ENCODE results near the gene ZC2HC1C. TPM values are rescaled to one million over a fixed set of nuclear protein-coding genes. Genes with fewer than 3 reads are reported as not detected.
"Not testable (repeated sequence)": the region's sequence is repeated elsewhere in the genome, so short reads cannot be mapped to it uniquely, and the experiment has no call there.

Gene ZC2HC1C
- total and polyA plus RNA-seq, 4 donors: 2.7 to 7.6 (median 6.2) TPM

DNA sequence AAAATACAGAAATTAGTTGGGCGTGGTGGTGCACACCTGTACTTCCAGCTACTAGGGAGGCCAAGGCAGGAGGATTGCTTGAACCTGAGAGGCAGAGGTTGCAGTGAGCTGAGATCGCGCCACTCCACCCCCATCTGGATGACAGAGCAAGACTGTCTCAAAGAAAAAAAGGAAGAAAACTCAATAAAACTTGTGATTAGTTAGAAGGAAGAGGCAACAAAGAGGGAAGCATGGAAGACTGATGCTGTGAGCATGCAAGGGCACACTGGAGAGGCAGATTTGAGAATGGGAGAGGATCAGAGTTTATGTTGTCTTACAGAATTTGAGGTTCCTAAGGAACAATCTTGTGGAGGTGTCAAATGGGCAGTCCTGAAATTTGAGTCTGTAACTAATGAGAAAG is 2.8 kb upstream of the ZC2HC1C start:
- no peaks in the 10 kb centered on the region for H3K36me3 ChIP-seq (ENCODE audit: control insufficient read depth in 4 of 4, insufficient read depth in 4 of 4, low read length in 4 of 4)
- DNase-seq (no peak), ATAC-seq (ENCODE audit: insufficient read depth, low FRiP score) (no peak)
- TF ChIP-seq, protein P1, sequence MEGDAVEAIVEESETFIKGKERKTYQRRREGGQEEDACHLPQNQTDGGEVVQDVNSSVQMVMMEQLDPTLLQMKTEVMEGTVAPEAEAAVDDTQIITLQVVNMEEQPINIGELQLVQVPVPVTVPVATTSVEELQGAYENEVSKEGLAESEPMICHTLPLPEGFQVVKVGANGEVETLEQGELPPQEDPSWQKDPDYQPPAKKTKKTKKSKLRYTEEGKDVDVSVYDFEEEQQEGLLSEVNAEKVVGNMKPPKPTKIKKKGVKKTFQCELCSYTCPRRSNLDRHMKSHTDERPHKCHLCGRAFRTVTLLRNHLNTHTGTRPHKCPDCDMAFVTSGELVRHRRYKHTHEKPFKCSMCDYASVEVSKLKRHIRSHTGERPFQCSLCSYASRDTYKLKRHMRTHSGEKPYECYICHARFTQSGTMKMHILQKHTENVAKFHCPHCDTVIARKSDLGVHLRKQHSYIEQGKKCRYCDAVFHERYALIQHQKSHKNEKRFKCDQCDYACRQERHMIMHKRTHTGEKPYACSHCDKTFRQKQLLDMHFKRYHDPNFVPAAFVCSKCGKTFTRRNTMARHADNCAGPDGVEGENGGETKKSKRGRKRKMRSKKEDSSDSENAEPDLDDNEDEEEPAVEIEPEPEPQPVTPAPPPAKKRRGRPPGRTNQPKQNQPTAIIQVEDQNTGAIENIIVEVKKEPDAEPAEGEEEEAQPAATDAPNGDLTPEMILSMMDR (IDR thresholded peaks at IDR 0.05; ENCODE audit: control extremely low read depth, extremely low read depth): no peak
- H3K9ac ChIP-seq (ENCODE audit: insufficient read depth in 1 of 2, low read length in 2 of 2): no peak overlapping the region
- WGBS, 2 donors: 93% methylated on average over 3 of the region's 3 CpGs
- H3K27ac ChIP-seq (ENCODE audit: low read depth in 1 of 2, low read length in 1 of 2): no peak overlapping the region
- H3K4me1 ChIP-seq (ENCODE audit: control insufficient read depth in 5 of 5, insufficient read depth in 5 of 5, low read length in 5 of 5): peaks cover 0 to 26% (median 8%) of the 10 kb centered on the region in 5 donors
- H3K4me3 ChIP-seq: no peak overlapping the region
- H3K9me3 ChIP-seq (ENCODE audit: control insufficient read depth in 4 of 4, insufficient read depth in 3 of 4, low read length in 3 of 4): no peaks in the 10 kb centered on the region
- H3K27me3 ChIP-seq (ENCODE audit: control insufficient read depth in 3 of 3, insufficient read depth in 3 of 3, low read length in 2 of 3): no peaks in the 10 kb centered on the region

GRCh38 chr14:75067212-75067611 is 2.2 kb upstream of the ZC2HC1C start:
- Histone ChIP-seq H3K27ac (ENCODE audit: low read depth in 1 of 2, low read length in 1 of 2) (no peak overlapping the region), H3K36me3 (ENCODE audit: control insufficient read depth in 4 of 4, insufficient read depth in 4 of 4, low read length in 4 of 4) (no peaks in the 10 kb centered on the region), H3K4me3 (no peak overlapping the region), H3K4me1 (ENCODE audit: control insufficient read depth in 5 of 5, insufficient read depth in 5 of 5, low read length in 5 of 5) (peaks cover 0 to 26% (median 8%) of the 10 kb centered on the region in 5 donors), H3K9ac (ENCODE audit: insufficient read depth in 1 of 2, low read length in 2 of 2) (no peak overlapping the region), H3K27me3 (ENCODE audit: control insufficient read depth in 3 of 3, insufficient read depth in 3 of 3, low read length in 2 of 3) (no peaks in the 10 kb centered on the region), H3K9me3 (ENCODE audit: control insufficient read depth in 4 of 4, insufficient read depth in 3 of 4, low read length in 3 of 4) (no peaks in the 10 kb centered on the region)
- DNase-seq: no peak
- 93 to 96% methylated on average over 1 of the region's 1 CpG for WGBS, 2 donors
- no peak for ATAC-seq (ENCODE audit: insufficient read depth, low FRiP score)
- TF ChIP-seq, protein P1 (IDR thresholded peaks at IDR 0.05; ENCODE audit: control extremely low read depth, extremely low read depth): no peak

- H3K27me3 ChIP-seq (ENCODE audit: control insufficient read depth in 3 of 3, insufficient read depth in 3 of 3, low read length in 2 of 3); H3K4me3 ChIP-seq; H3K36me3 ChIP-seq (ENCODE audit: control insufficient read depth in 4 of 4, insufficient read depth in 4 of 4, low read length in 4 of 4); H3K9ac ChIP-seq (ENCODE audit: insufficient read depth in 1 of 2, low read length in 2 of 2); H3K9me3 ChIP-seq (ENCODE audit: control insufficient read depth in 4 of 4, insufficient read depth in 3 of 4, low read length in 3 of 4); ATAC-seq (ENCODE audit: insufficient read depth, low FRiP score); DNase-seq: not testable (repeated sequence)
- Histone ChIP-seq H3K4me1 (ENCODE audit: control insufficient read depth in 5 of 5, insufficient read depth in 5 of 5, low read length in 5 of 5) (peaks cover 0 to 26% (median 8%) of the 10 kb centered on the region in 5 donors), H3K27ac (ENCODE audit: low read depth in 1 of 2, low read length in 1 of 2) (peak overlapping the region in 1 of 2 donors; percentile 93)
- 90 to 93% methylated on average over 4 of the region's 4 CpGs for WGBS, 2 donors
Observed at GRCh38 chr14:75067765-75068164, 1.7 kb upstream of the ZC2HC1C start.

DNA sequence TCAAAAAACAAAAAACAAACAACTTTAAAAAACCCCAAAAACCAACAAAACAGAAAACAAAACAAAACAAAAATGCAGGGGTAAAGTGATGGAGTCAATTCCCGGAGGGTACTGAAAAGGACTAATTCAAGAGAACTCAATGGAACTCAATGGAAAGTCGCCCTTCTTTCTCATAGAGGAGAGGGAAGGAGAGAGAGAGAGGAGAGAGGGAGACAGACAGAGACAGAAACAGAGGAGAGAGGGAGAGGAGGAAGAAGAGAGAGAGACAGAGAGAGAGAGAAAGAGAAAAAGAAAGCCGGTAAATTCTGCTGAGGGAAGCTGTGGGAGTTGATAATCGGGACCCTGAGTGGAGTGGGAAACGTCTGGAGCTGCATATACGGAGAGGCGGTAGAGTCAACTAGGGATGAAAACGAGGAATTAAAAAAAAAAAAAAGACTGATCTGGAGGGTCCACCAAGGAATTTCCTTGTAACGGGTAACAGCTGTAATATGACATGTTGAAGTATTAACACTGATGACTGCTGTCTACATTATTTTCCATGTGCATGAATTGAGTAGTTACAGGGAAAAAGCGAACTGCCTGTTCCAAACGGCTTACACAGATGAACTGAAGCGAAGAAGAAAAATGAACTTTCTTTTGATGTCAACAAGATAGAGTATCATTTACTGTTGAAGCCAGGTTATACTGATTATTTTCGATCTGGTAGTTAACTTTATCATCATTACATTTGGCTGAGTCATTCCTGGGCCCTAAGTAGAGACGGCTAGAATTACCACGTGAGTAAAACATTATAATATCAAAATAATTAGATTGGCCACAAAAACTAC is 934 bp upstream of the ZC2HC1C start:
- H3K36me3 ChIP-seq (ENCODE audit: control insufficient read depth in 4 of 4, insufficient read depth in 4 of 4, low read length in 4 of 4): no peaks in the 10 kb centered on the region
- no peaks in the 10 kb centered on the region for H3K27me3 ChIP-seq (ENCODE audit: control insufficient read depth in 3 of 3, insufficient read depth in 3 of 3, low read length in 2 of 3)
- H3K4me1 ChIP-seq (ENCODE audit: control insufficient read depth in 5 of 5, insufficient read depth in 5 of 5, low read length in 5 of 5): peaks cover 0 to 19% (median 3%) of the 10 kb centered on the region in 5 donors
- peak overlapping the region; percentile 35 to 75 for H3K9ac ChIP-seq (ENCODE audit: insufficient read depth in 1 of 2, low read length in 2 of 2)
- ATAC-seq (ENCODE audit: insufficient read depth, low FRiP score) (no peak), DNase-seq (peak in 2 of 3 donors; percentile 75 to 76)
- no peaks in the 10 kb centered on the region for H3K9me3 ChIP-seq (ENCODE audit: control insufficient read depth in 4 of 4, insufficient read depth in 3 of 4, low read length in 3 of 4)
- 25 to 31% methylated on average over 15 of the region's 15 CpGs for WGBS, 2 donors
- peak overlapping the region; percentile 88 to 93 for H3K27ac ChIP-seq (ENCODE audit: low read depth in 1 of 2, low read length in 1 of 2)
- peak overlapping the region; percentile 45 for H3K4me3 ChIP-seq
- TF ChIP-seq, protein P1 (IDR thresholded peaks at IDR 0.05; ENCODE audit: control extremely low read depth, extremely low read depth): no peak

Data from lung (tissue), 12 donors.